BE2C (cell line): Measurements from ENCODE around the gene KLRC1.

Source experiments
- DNase-seq: peaks from one replicate; pipeline ENCODE4 v3.0.0-alpha.2; 2020
- H3K27me3 ChIP-seq: fragments of 250-450 bp; sonication (Bioruptor Pico); 2 replicates; pipeline ENCODE4 v1.5.1; 2020; ENCODE audit warnings: mild to moderate bottlenecking
- H3K36me3 ChIP-seq: fragments of 250-450 bp; sonication (Bioruptor Pico); 2 replicates; pipeline ENCODE4 v1.5.1; 2020; ENCODE audit warnings: mild to moderate bottlenecking
- H3K4me1 ChIP-seq: fragments of 250-450 bp; sonication (Bioruptor Pico); 2 replicates; pipeline ENCODE4 v1.5.1; 2020
- H3K4me3 ChIP-seq: 2 replicates; pipeline ENCODE4 v1.5.1; 2011; ENCODE audit warnings: low read depth, low read length
- H3K9me3 ChIP-seq: fragments of 250-450 bp; sonication (Bioruptor Pico); 2 replicates; pipeline ENCODE4 v1.5.1; 2020
- CTCF ChIP-seq: IDR thresholded peaks from 2 replicates; pipeline ENCODE4 v1.5.1; 2012; ENCODE audit warnings: mild to moderate bottlenecking, low read depth, low read length

KLRC1 gene

GRCh38 chr12:10409392-10409791 lies 43.8 kb downstream of the KLRC1 start, which contains the start of gene KLRC4:
TSS of gene KLRC4 (minus strand) at chr12:10409757. CDS start at chr12:10409575, 182 bp downstream.
- no peaks in the 10 kb centered on the region for H3K9me3 ChIP-seq
- DNase-seq: no peak
- H3K4me1 ChIP-seq: no peaks in the 10 kb centered on the region
- H3K27me3 ChIP-seq: no peaks in the 10 kb centered on the region
- TF ChIP-seq CTCF: no peak
- no peak within 1 kb of the TSS for H3K4me3 ChIP-seq
- H3K36me3 ChIP-seq: no peaks in the 10 kb centered on the region

- DNase-seq: no peak
- TF ChIP-seq CTCF: no peak
- H3K4me1 ChIP-seq: no peaks in the 10 kb centered on the region
- no peak overlapping the region for H3K4me3 ChIP-seq
- H3K9me3 ChIP-seq: no peaks in the 10 kb centered on the region
- H3K36me3 ChIP-seq: no peaks in the 10 kb centered on the region
- no peaks in the 10 kb centered on the region for H3K27me3 ChIP-seq
Observed at GRCh38 chr12:10408842-10409241, 44.3 kb downstream of the KLRC1 start.

GRCh38 chr12:10406725-10407124 lies 46.5 kb downstream of the KLRC1 start:
- Histone ChIP-seq H3K27me3 (no peaks in the 10 kb centered on the region), H3K9me3 (no peaks in the 10 kb centered on the region), H3K4me1 (no peaks in the 10 kb centered on the region), H3K36me3 (no peaks in the 10 kb centered on the region), H3K4me3 (no peak overlapping the region)
- no peak for DNase-seq
- TF ChIP-seq CTCF: no peak

GRCh38 chr12:10405294-10405693 lies 47.9 kb downstream of the KLRC1 start:
- DNase-seq: no peak
- Histone ChIP-seq H3K4me1 (no peaks in the 10 kb centered on the region), H3K9me3 (no peaks in the 10 kb centered on the region), H3K4me3 (no peak overlapping the region), H3K27me3 (0 out of 2 replicates have a peak, but pooled peaks cover 4% of the 10 kb centered on the region), H3K36me3 (no peaks in the 10 kb centered on the region)
- TF ChIP-seq CTCF: no peak

- H3K4me1 ChIP-seq: no peaks in the 10 kb centered on the region
- H3K36me3 ChIP-seq: no peaks in the 10 kb centered on the region
- DNase-seq: no peak
- H3K9me3 ChIP-seq: no peaks in the 10 kb centered on the region
- H3K27me3 ChIP-seq: 0 out of 2 replicates have a peak, but pooled peaks cover 4% of the 10 kb centered on the region
- TF ChIP-seq CTCF: no peak
- H3K4me3 ChIP-seq: no peak overlapping the region
Observed at GRCh38 chr12:10404798-10405197, 48.4 kb downstream of the KLRC1 start.

GRCh38 chr12:10400829-10401228 lies 52.3 kb downstream of the KLRC1 start:
- no peak for DNase-seq
- no peak for TF ChIP-seq CTCF
- no peaks in the 10 kb centered on the region for H3K36me3 ChIP-seq
- H3K4me1 ChIP-seq: no peaks in the 10 kb centered on the region
- H3K27me3 ChIP-seq: peaks cover 4% of the 10 kb centered on the region; the same call in 1 of the 2 replicates
- H3K9me3 ChIP-seq: no peaks in the 10 kb centered on the region
- H3K4me3 ChIP-seq: no peak overlapping the region
